Astrocyte of the cerebellum (primary cell): ENCODE results near the gene TMEM135.

Source experiments
- DNase-seq: peaks from one replicate; pipeline ENCODE4 v3.0.0-alpha.2; 2011; ENCODE audit warnings: low read depth
- H3K4me3 ChIP-seq: 2 replicates; pipeline ENCODE4 v1.5.1; 2011; ENCODE audit warnings: mild to moderate bottlenecking, low read depth, low read length, moderate library complexity
- CTCF ChIP-seq: IDR thresholded peaks from 2 replicates; pipeline ENCODE4 v1.5.1; 2012; ENCODE audit warnings: low read length, low read depth, moderate library complexity, mild to moderate bottlenecking; ENCODE audit errors: missing control alignments
- in situ Hi-C: cut with HindIII; loops from 2 replicates; pipeline ENCODE4 v1.10.0; 2017; ENCODE audit warnings: low sequenced_read_pairs

TMEM135 gene

GRCh38 chr11:87134524-87135106, 96.9 kb downstream of the TMEM135 start:
- no peak for TF ChIP-seq CTCF
- no peak overlapping the region for H3K4me3 ChIP-seq
- DNase-seq = no peak
- in situ Hi-C loops = no loop called here

DNA sequence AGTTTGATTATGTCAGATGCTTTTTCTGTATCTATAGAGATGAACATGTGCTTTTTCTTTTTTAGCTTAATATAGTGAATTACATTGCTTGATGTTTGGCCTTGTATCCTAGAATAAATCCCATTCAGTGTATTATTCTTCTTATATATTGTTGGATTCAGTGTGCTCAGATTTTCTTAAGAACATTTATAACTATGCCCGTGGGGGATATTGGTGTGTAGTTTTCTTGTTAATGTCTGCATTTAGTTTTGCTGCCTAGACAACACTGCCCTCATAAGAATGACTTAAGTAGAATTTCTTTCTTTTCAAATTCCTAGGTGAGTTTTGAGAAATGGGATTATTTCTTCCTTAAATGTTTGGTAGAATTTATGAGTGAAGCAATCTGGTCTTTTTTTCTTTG, 98.5 kb downstream of the TMEM135 start:
- DNase-seq = no peak
- TF ChIP-seq CTCF = no peak
- no peak overlapping the region for H3K4me3 ChIP-seq
- in situ Hi-C loops = no loop called here

- no peak overlapping the region for H3K4me3 ChIP-seq
- TF ChIP-seq CTCF = no peak
- no peak for DNase-seq
- in situ Hi-C loops = no loop called here
These were observed 100.0 kb downstream of the TMEM135 start for GRCh38 chr11:87137711-87138110.

DNA sequence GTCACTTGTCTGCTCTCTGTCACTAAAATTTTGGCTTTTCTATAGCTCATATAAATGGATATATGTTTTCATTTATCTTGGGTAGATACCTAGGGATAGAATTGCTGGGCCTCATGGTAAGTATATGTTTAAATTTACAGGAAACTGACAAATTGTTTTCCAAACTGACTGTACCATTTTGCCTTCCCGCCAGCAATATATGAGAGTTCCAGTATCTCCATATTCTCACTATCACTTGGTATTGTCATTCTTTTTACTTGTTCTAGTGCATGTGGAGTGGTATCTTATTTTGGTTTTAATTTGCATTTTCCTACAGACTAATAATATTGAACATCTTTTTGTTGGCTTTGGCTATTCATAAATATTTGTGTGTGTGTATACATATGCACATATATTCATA, 101.7 kb downstream of the TMEM135 start:
- no peak overlapping the region for H3K4me3 ChIP-seq
- in situ Hi-C loops = no loop called here
- no peak for DNase-seq
- TF ChIP-seq CTCF = no peak

GRCh38 chr11:87141322-87141721, 103.6 kb downstream of the TMEM135 start:
- no peak overlapping the region for H3K4me3 ChIP-seq
- in situ Hi-C loops = no loop called here
- no peak for TF ChIP-seq CTCF
- DNase-seq = no peak

DNA sequence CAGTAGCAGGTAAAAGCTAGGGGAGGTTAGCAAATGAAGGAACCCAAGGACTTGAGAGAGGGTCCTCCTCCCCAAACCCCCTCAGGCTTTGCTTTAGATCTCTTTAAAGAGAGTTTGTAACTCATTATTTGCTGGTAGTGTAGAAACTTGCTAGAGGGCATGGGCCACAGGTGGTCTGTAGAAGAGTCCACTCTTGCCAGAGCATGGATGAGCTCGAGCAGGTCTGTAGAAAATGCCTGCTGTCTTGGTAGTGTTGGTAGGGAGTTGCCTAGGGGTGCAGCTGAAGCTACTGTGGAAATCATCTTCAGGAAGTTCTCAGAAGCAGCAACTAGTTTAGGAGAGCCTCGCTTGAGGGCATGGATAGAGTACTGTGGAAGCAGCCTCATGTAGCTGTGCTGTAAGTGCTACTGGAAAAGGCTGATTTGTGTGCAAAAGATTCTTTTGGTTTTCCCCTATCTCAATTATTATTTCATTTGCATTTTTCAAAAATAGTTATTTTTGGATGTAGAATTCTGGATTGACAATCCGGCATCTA, 104.3 kb downstream of the TMEM135 start:
- in situ Hi-C loops = no loop called here
- DNase-seq = no peak
- no peak overlapping the region for H3K4me3 ChIP-seq
- TF ChIP-seq CTCF = no peak

DNA sequence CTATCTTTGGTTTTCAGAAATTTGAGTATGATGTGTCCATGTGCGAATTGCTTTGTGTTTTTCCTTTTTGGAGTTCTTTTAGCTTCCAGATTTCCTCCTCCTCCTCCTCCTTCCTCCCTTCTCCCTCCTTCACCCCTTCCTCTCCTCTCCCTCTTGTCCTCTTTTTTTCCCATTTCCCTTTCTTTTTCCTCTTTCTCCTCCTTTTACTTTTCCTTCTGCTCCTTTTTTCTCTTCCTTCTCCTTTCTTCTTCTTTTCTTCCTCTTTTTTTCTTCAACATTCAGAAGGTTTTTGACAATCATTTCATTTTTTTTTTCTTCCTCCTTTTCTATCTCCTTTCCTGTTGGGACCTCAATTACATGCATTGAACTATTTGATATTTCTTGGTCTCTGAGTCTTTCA, 104.9 kb downstream of the TMEM135 start:
- no peak for DNase-seq
- no peak overlapping the region for H3K4me3 ChIP-seq
- in situ Hi-C loops = no loop called here
- TF ChIP-seq CTCF = no peak
